IMR-90 (cell line): ENCODE measurements around the gene SAPCD1. TPM values are rescaled to one million over a fixed set of nuclear protein-coding genes. Genes with fewer than 3 reads are reported as not detected.
A peak's percentile ranks its signal among the peaks of the same experiment; 100 is the strongest.

Source experiments
- ATAC-seq: fragments of 200-7000 bp; cut with Tn5 transposase; 2 replicates; pipeline ENCODE4 v1.9.1; 2020; ENCODE audit warnings: low read depth, mild to moderate bottlenecking, moderate library complexity
- BruUV-seq: library from RNA; stranded (reverse); fragments of 400-500 nt; replicated peaks from 2 replicates; lab custom pipeline; 2021; lab: Mats Ljungman, UMichigan
- CTCF ChIA-PET: fragments of 300-600 bp; formaldehyde crosslinking; extraction: SDS; loops from one replicate; lab custom pipeline; 2021; ENCODE audit warnings: antibody characterized with exemption; lab: Yijun Ruan, JAX
- POLR2A ChIA-PET: fragments of 300-600 bp; sonication (Branson Sonifier 250); formaldehyde crosslinking; loops from one replicate; lab custom pipeline; 2022; ENCODE audit warnings: antibody characterized with exemption; ENCODE audit not compliant: unreplicated experiment; lab: Charles Lee
- DNase-seq: peaks from one replicate; pipeline ENCODE4 v3.0.0; 2013
- H2AFZ ChIP-seq: replicated peaks from 2 replicates; pipeline ENCODE3; 2013; ENCODE audit warnings: low read length, mild to moderate bottlenecking; ENCODE audit not compliant: poor library complexity
- H2AK5ac ChIP-seq: 2 replicates; pipeline ENCODE4 v1.6.1; 2013; ENCODE audit warnings: low read depth, low read length, inconsistent platforms
- H2AK9ac ChIP-seq: replicated peaks from 2 replicates; pipeline ENCODE3; 2013; ENCODE audit warnings: mild to moderate bottlenecking, low read depth, low read length, moderate library complexity; ENCODE audit not compliant: poor library complexity
- H2BK120ac ChIP-seq: 2 replicates; pipeline ENCODE4 v1.6.1; 2013; ENCODE audit warnings: low read depth, low read length, inconsistent platforms
- H2BK15ac ChIP-seq: 3 replicates; pipeline ENCODE4 v1.6.1; 2013; ENCODE audit warnings: low read depth, low read length, inconsistent platforms
- H2BK20ac ChIP-seq: 2 replicates; pipeline ENCODE4 v1.6.1; 2013; ENCODE audit warnings: low read depth, mild to moderate bottlenecking, inconsistent platforms, low read length, moderate library complexity
- H2BK5ac ChIP-seq: 2 replicates; pipeline ENCODE4 v1.6.1; 2013; ENCODE audit warnings: mild to moderate bottlenecking, low read depth, low read length, inconsistent platforms; ENCODE audit not compliant: poor library complexity, severe bottlenecking
- H3K14ac ChIP-seq: replicated peaks from 2 replicates; pipeline ENCODE4 v1.6.1; 2013; ENCODE audit warnings: low read depth, low read length, inconsistent platforms
- H3K18ac ChIP-seq: 2 replicates; pipeline ENCODE4 v1.6.1; 2013; ENCODE audit warnings: low read depth, low read length, control low read depth
- H3K23ac ChIP-seq: 2 replicates; pipeline ENCODE4 v1.6.1; 2013; ENCODE audit warnings: low read depth, low read length, inconsistent platforms
- H3K27ac ChIP-seq: 2 replicates; pipeline ENCODE4 v1.5.1; 2013; ENCODE audit warnings: mild to moderate bottlenecking, control low read depth, low read length; ENCODE audit not compliant: insufficient read depth
- H3K27me3 ChIP-seq: 2 replicates; pipeline ENCODE4 v1.6.1; 2013; ENCODE audit warnings: low read length; ENCODE audit not compliant: control insufficient read depth, insufficient read depth
- H3K36me3 ChIP-seq: 2 replicates; pipeline ENCODE4 v1.6.1; 2013; ENCODE audit warnings: low read length, mixed read lengths; ENCODE audit not compliant: control insufficient read depth, insufficient read depth
- H3K4ac ChIP-seq: 2 replicates; pipeline ENCODE4 v1.6.1; 2013; ENCODE audit warnings: low read depth, low read length, inconsistent platforms
- H3K4me1 ChIP-seq: 2 replicates; pipeline ENCODE4 v1.6.1; 2013; ENCODE audit warnings: low read length, mixed read lengths; ENCODE audit not compliant: control insufficient read depth, insufficient read depth
- H3K4me2 ChIP-seq: 2 replicates; pipeline ENCODE4 v1.6.1; 2013; ENCODE audit warnings: low read depth, mild to moderate bottlenecking, control low read depth, low read length, moderate library complexity
- H3K4me3 ChIP-seq: 2 replicates; pipeline ENCODE4 v1.5.1; 2013; ENCODE audit warnings: low read depth, mild to moderate bottlenecking, control low read depth, low read length, moderate library complexity; ENCODE audit not compliant: insufficient read depth
- H3K56ac ChIP-seq: 2 replicates; pipeline ENCODE4 v1.6.1; 2013; ENCODE audit warnings: low read length, inconsistent platforms; ENCODE audit not compliant: insufficient read depth; ENCODE audit errors: extremely low read depth
- H3K79me1 ChIP-seq, 2 experiments: 2 replicates each; pipeline ENCODE4 v1.6.1; 2013; ENCODE audit warnings: low read length in 2 of 2, inconsistent platforms in 1 of 2, low read depth in 1 of 2
- H3K9ac ChIP-seq: 2 replicates; pipeline ENCODE4 v1.6.1; 2013; ENCODE audit warnings: low read depth, low read length, control low read depth
- H3K9me1 ChIP-seq: 2 replicates; pipeline ENCODE4 v1.6.1; 2013; ENCODE audit warnings: low read length, inconsistent platforms; ENCODE audit not compliant: insufficient read depth
- H3K9me3 ChIP-seq: 2 replicates; pipeline ENCODE4 v1.6.1; 2013; ENCODE audit warnings: low read length; ENCODE audit not compliant: control insufficient read depth, insufficient read depth
- H4K20me1 ChIP-seq: 2 replicates; pipeline ENCODE4 v1.6.1; 2013; ENCODE audit warnings: low read length, inconsistent platforms; ENCODE audit not compliant: insufficient read depth
- H4K5ac ChIP-seq: 2 replicates; pipeline ENCODE4 v1.6.1; 2013; ENCODE audit warnings: mild to moderate bottlenecking, low read depth, low read length, control low read depth
- H4K8ac ChIP-seq, 2 experiments: 2 replicates each; pipeline ENCODE4 v1.6.1; 2013; ENCODE audit warnings: low read depth in 2 of 2, low read length in 2 of 2, control low read depth in 1 of 2, inconsistent platforms in 1 of 2
- H4K91ac ChIP-seq: 2 replicates; pipeline ENCODE4 v1.6.1; 2013; ENCODE audit warnings: low read depth, low read length, inconsistent platforms; ENCODE audit not compliant: insufficient read depth
- BHLHE40 ChIP-seq: fragments of 150-350 bp; IDR thresholded peaks from 2 replicates; pipeline ENCODE4 v1.6.1; 2016; ENCODE audit warnings: mild to moderate bottlenecking, low read depth, low read length
- CEBPB ChIP-seq: IDR thresholded peaks from 2 replicates; pipeline ENCODE4 v1.6.1; 2012; ENCODE audit warnings: low read depth, low read length, improper control_type of control experiment
- CHD1 ChIP-seq: IDR thresholded peaks from 2 replicates; pipeline ENCODE4 v1.6.1; 2012; ENCODE audit warnings: low read depth, low read length, improper control_type of control experiment
- FOS ChIP-seq: fragments of 150-350 bp; IDR thresholded peaks from 2 replicates; pipeline ENCODE4 v1.6.1; 2016; ENCODE audit warnings: low read depth, low read length
- MAFK ChIP-seq: IDR thresholded peaks from 2 replicates; pipeline ENCODE4 v1.6.1; 2012; ENCODE audit warnings: low read depth, low read length, improper control_type of control experiment
- MAZ ChIP-seq: IDR thresholded peaks from 2 replicates; pipeline ENCODE4 v1.6.1; 2012; ENCODE audit warnings: low read depth, mild to moderate bottlenecking, low read length, improper control_type of control experiment, moderate library complexity, borderline replicate concordance
- MXI1 ChIP-seq: IDR thresholded peaks from 2 replicates; pipeline ENCODE4 v1.6.1; 2012; ENCODE audit warnings: low read depth, mild to moderate bottlenecking, low read length, moderate library complexity, borderline replicate concordance
- NFE2L2 ChIP-seq: fragments of 150-350 bp; IDR thresholded peaks from 2 replicates; pipeline ENCODE4 v1.6.1; 2016; ENCODE audit warnings: low read depth, mild to moderate bottlenecking, low read length
- POLR2A ChIP-seq: IDR thresholded peaks from 2 replicates; pipeline ENCODE4 v1.6.1; 2012; ENCODE audit warnings: mild to moderate bottlenecking, low read depth, low read length
- RAD21 ChIP-seq: IDR thresholded peaks from 2 replicates; pipeline ENCODE4 v1.6.1; 2012; ENCODE audit warnings: low read length, improper control_type of control experiment
- RCOR1 ChIP-seq: IDR thresholded peaks from 2 replicates; pipeline ENCODE4 v1.6.1; 2012; ENCODE audit warnings: mild to moderate bottlenecking, low read length, improper control_type of control experiment; ENCODE audit not compliant: insufficient replicate concordance
- RFX5 ChIP-seq: IDR thresholded peaks from 2 replicates; pipeline ENCODE4 v1.8.0; 2012; ENCODE audit warnings: low read depth, mild to moderate bottlenecking, low read length, moderate library complexity
- SMC3 ChIP-seq: fragments of 150-350 bp; IDR thresholded peaks from 2 replicates; pipeline ENCODE4 v1.6.1; 2016; ENCODE audit warnings: low read depth, mild to moderate bottlenecking, antibody characterized with exemption, low read length, moderate library complexity
- WGBS, 2 experiments: methylation state at CpG; one replicate each; pipeline versions ENCODE4 v1.1.5 to v1.1.7; 2013; ENCODE audit warnings: missing lambda C conversion rate in 2 of 2; ENCODE audit not compliant: insufficient read length in 1 of 2; ENCODE audit errors: extremely low coverage in 2 of 2; 5-methylcytosine and 5-hydroxymethylcytosine counted together
- dilution Hi-C: fragments of 300-500 bp; cut with HindIII; formaldehyde crosslinking; loops from one replicate; pipeline ENCODE4 v1.14.3; 2018; ENCODE audit warnings: low sequenced_read_pairs; ENCODE audit not compliant: unreplicated experiment
- in situ Hi-C: fragments of 300-500 bp; cut with MboI; formaldehyde crosslinking; loops from 3 replicates; pipeline ENCODE4 v1.14.3; 2019; ENCODE audit warnings: low sequenced_read_pairs, inconsistent platforms, mixed read lengths
- intact Hi-C: fragments of 100-400 bp; cut with micrococcal nuclease; formaldehyde crosslinking; loops from 2 replicates; pipeline ENCODE4 v1.10.0; 2022
- polyA plus RNA-seq, 3 experiments: library from polyadenylated mRNA; depleted of rRNA; stranded (reverse); fragments of >200 nt; gene quantifications; 2 replicates each; pipeline ENCODE4 v1.2.3, GENCODE V29; 2012; ENCODE audit warnings: low replicate concordance in 1 of 3
- total RNA-seq: library from RNA; depleted of rRNA; stranded (reverse); fragments of >200 nt; gene quantifications from 2 replicates; pipeline ENCODE4 v1.2.3, GENCODE V29; 2012
- TF ChIP-seq, protein P1 (sequence below): fragments of 150-350 bp; IDR thresholded peaks from 2 replicates; pipeline ENCODE4 v1.6.1; 2017; ENCODE audit warnings: mild to moderate bottlenecking, antibody characterized with exemption, low read length, low read depth
- TF ChIP-seq, protein P2 (sequence below): fragments of 150-350 bp; IDR thresholded peaks from 2 replicates; pipeline ENCODE4 v1.6.1; 2016; ENCODE audit warnings: low read depth, mild to moderate bottlenecking, low read length, moderate library complexity, borderline replicate concordance
- TF ChIP-seq, protein P3 (sequence below): conservative IDR thresholded peaks from 2 replicates; pipeline ENCODE4 v1.5.1; 2012; ENCODE audit warnings: mild to moderate bottlenecking, low read depth, low read length, improper control_type of control experiment

The SAPCD1 gene
- total and polyA plus RNA-seq, 2 of the 4 experiments (the other 2 are of a cell fraction), result 2.3 TPM; not detected in 1

- no peak overlapping the region for H2BK5ac ChIP-seq
- no peak overlapping the region for H4K5ac ChIP-seq
- no peaks in the 10 kb centered on the region for H3K9me3 ChIP-seq
- H2AFZ ChIP-seq, result no peak overlapping the region
- no peak overlapping the region for H3K9ac ChIP-seq
- no peak for ATAC-seq
- H2BK20ac ChIP-seq, result no peak overlapping the region
- no peak overlapping the region for H3K4me2 ChIP-seq
- H3K18ac ChIP-seq, result no peak overlapping the region
- no peak overlapping the region for H4K91ac ChIP-seq
- no peak overlapping the region for H3K56ac ChIP-seq
- H3K27ac ChIP-seq, result no peak overlapping the region
- no peak overlapping the region for H4K8ac ChIP-seq
- TF ChIP-seq CHD1 (no peak), POLR2A (no peak), CEBPB (no peak), MAFK (no peak), SMC3 (no peak), RAD21 (no peak), RCOR1 (no peak), BHLHE40 (no peak), RFX5 (no peak), MAZ (no peak), MXI1 (no peak), FOS (no peak), NFE2L2 (no peak)
- TF ChIP-seq, protein P1, sequence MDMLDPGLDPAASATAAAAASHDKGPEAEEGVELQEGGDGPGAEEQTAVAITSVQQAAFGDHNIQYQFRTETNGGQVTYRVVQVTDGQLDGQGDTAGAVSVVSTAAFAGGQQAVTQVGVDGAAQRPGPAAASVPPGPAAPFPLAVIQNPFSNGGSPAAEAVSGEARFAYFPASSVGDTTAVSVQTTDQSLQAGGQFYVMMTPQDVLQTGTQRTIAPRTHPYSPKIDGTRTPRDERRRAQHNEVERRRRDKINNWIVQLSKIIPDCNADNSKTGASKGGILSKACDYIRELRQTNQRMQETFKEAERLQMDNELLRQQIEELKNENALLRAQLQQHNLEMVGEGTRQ, result no peak
- TF ChIP-seq, protein P2, sequence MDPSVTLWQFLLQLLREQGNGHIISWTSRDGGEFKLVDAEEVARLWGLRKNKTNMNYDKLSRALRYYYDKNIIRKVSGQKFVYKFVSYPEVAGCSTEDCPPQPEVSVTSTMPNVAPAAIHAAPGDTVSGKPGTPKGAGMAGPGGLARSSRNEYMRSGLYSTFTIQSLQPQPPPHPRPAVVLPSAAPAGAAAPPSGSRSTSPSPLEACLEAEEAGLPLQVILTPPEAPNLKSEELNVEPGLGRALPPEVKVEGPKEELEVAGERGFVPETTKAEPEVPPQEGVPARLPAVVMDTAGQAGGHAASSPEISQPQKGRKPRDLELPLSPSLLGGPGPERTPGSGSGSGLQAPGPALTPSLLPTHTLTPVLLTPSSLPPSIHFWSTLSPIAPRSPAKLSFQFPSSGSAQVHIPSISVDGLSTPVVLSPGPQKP, result no peak
- TF ChIP-seq, protein P3, sequence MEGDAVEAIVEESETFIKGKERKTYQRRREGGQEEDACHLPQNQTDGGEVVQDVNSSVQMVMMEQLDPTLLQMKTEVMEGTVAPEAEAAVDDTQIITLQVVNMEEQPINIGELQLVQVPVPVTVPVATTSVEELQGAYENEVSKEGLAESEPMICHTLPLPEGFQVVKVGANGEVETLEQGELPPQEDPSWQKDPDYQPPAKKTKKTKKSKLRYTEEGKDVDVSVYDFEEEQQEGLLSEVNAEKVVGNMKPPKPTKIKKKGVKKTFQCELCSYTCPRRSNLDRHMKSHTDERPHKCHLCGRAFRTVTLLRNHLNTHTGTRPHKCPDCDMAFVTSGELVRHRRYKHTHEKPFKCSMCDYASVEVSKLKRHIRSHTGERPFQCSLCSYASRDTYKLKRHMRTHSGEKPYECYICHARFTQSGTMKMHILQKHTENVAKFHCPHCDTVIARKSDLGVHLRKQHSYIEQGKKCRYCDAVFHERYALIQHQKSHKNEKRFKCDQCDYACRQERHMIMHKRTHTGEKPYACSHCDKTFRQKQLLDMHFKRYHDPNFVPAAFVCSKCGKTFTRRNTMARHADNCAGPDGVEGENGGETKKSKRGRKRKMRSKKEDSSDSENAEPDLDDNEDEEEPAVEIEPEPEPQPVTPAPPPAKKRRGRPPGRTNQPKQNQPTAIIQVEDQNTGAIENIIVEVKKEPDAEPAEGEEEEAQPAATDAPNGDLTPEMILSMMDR, result no peak
- no peak overlapping the region for H3K4ac ChIP-seq
- peak overlapping the region; percentile 59 for H2AK9ac ChIP-seq
- no peak overlapping the region for H3K23ac ChIP-seq
- H2BK15ac ChIP-seq, result no peak overlapping the region
- POLR2A ChIA-PET, result no interaction called here
- H3K27me3 ChIP-seq, result no peaks in the 10 kb centered on the region
- in situ Hi-C loops (no loop called here), intact Hi-C loops (no loop called here), dilution Hi-C loops (no loop called here)
- CTCF ChIA-PET, result no interaction called here
- H3K9me1 ChIP-seq, result peaks cover 9% of the 10 kb centered on the region
- H3K14ac ChIP-seq, result no peak overlapping the region
- BruUV-seq, result no TSS peak
- no peak for DNase-seq
- H2BK120ac ChIP-seq, result no peak overlapping the region
- H3K4me3 ChIP-seq, result no peak overlapping the region
- no peak overlapping the region for H2AK5ac ChIP-seq
- H3K79me1 ChIP-seq, result no peaks in the 10 kb centered on the region
- WGBS, 2 experiments, result no CpG with 5 or more reads among the region's 9 CpGs
- H4K20me1 ChIP-seq, result no peaks in the 10 kb centered on the region
- peaks cover 3% of the 10 kb centered on the region; the same call in 1 of the 2 replicates for H3K36me3 ChIP-seq
- H3K4me1 ChIP-seq, result peaks cover 4% of the 10 kb centered on the region
Measured at GRCh38 chr6:31765559-31765909, 3.1 kb downstream of the SAPCD1 start.
